Left lung (tissue), 10 donors: ENCODE data around the gene TOMM22. TPM values are rescaled to one million over a fixed set of nuclear protein-coding genes. Genes with fewer than 3 reads are reported as not detected.

Experiments
- ATAC-seq: fragments of 200-7000 bp; cut with Tn5 transposase; one replicate; pipeline ENCODE4 v1.9.1; 2020; ENCODE audit warnings: moderate library complexity
- DNase-seq, 4 donors: peaks; one replicate each; pipeline ENCODE4 v3.0.0-alpha.2; 2013 to 2020
- H3K27ac ChIP-seq, 2 donors: fragments of 200-600 bp; sonication (generic) in 1 of 2; one replicate each; pipeline versions ENCODE4 v1.5.0 to v1.8.0; 2020 to 2021
- H3K27me3 ChIP-seq, 2 donors: fragments of 200-600 bp; sonication (generic) in 1 of 2; one replicate each; pipeline versions ENCODE4 v1.5.0 to v1.8.0; 2020 to 2021
- H3K36me3 ChIP-seq, 2 donors: fragments of 200-600 bp; sonication (generic) in 1 of 2; one replicate each; pipeline versions ENCODE4 v1.5.0 to v1.8.0; 2020 to 2021
- H3K4me1 ChIP-seq, 2 donors: fragments of 200-600 bp; one replicate each; pipeline ENCODE4 v1.8.0; 2021
- H3K4me3 ChIP-seq, 2 donors: fragments of 200-600 bp; sonication (generic) in 1 of 2; one replicate each; pipeline versions ENCODE4 v1.5.0 to v1.8.0; 2020 to 2021; ENCODE audit warnings: mild to moderate bottlenecking in 1 of 2
- H3K9me3 ChIP-seq, 2 donors: fragments of 200-600 bp; sonication (generic) in 1 of 2; one replicate each; pipeline versions ENCODE4 v1.5.0 to v1.8.0; 2020 to 2021
- CTCF ChIP-seq, 2 donors: fragments of 200-600 bp; sonication (generic) in 1 of 2; IDR thresholded peaks; one replicate each; pipeline versions ENCODE4 v1.5.0 to v1.8.0; 2021; ENCODE audit warnings: antibody characterized with exemption in 2 of 2
- intact Hi-C, 2 donors: fragments of 100-400 bp; cut with DNase I; formaldehyde crosslinking; loops; one replicate each; pipeline versions ENCODE4 v1.11.2 to v1.14.2; 2022
- polyA plus RNA-seq, 6 donors: library from polyadenylated mRNA; unstranded; fragments of 120-200 nt; gene quantifications; one replicate each; pipeline ENCODE4 v1.2.1, GENCODE V29; 2013; ENCODE audit not compliant: insufficient read length in 6 of 6
- total RNA-seq, 2 donors: library from RNA; stranded (reverse); fragmentation: NEBNext Ultra II Directional; extraction: Animal tissue kit (Norgen Biotek cat#: 25700); gene quantifications; one replicate each; pipeline ENCODE4 v1.2.1, GENCODE V29; 2021
- donor health status: DM: no; HTN: yes; CAD: no.
- donor health status: DM: no; HTN: no; CAD: no.

TOMM22 gene
- total and polyA plus RNA-seq, 8 donors = 54.3 to 91.3 (median 79.6) TPM

- TF ChIP-seq CTCF (IDR thresholded peaks at IDR 0.05) = no peak
- no peaks in the 10 kb centered on the region for H3K27me3 ChIP-seq
- ATAC-seq (no peak), DNase-seq (peak in 1 of 4 donors; percentile 56)
- H3K4me3 ChIP-seq = no peak overlapping the region
- no peak overlapping the region for H3K27ac ChIP-seq
- peaks cover 4 to 29% of the 10 kb centered on the region in 2 donors for H3K4me1 ChIP-seq
- intact Hi-C loops = no loop called here
- no peaks in the 10 kb centered on the region for H3K9me3 ChIP-seq
- peaks cover 6 to 98% of the 10 kb centered on the region in 2 donors for H3K36me3 ChIP-seq
Measured at GRCh38 chr22:38731703-38732161, 50.0 kb downstream of the TOMM22 start.

- DNase-seq = peak in 1 of 4 donors; percentile 61
- intact Hi-C loops = no loop called here
- no peak for TF ChIP-seq CTCF (IDR thresholded peaks at IDR 0.05)
- no peaks in the 10 kb centered on the region for H3K9me3 ChIP-seq
- H3K36me3 ChIP-seq = peaks cover 6 to 98% of the 10 kb centered on the region in 2 donors
- ATAC-seq = no peak
- H3K27me3 ChIP-seq = no peaks in the 10 kb centered on the region
- no peak overlapping the region for H3K4me3 ChIP-seq
- H3K4me1 ChIP-seq = peaks cover 4 to 29% of the 10 kb centered on the region in 2 donors
- peak overlapping the region in 1 of 2 donors; percentile 50 for H3K27ac ChIP-seq
Measured at GRCh38 chr22:38732251-38732815, 50.6 kb downstream of the TOMM22 start.

- peak; percentile 52 to 77 for TF ChIP-seq CTCF (IDR thresholded peaks at IDR 0.05)
- peak; percentile 63 for ATAC-seq
- DNase-seq = peak in 1 of 4 donors; percentile 85
- H3K27ac ChIP-seq = peak overlapping the region; percentile 19 to 65
- peaks cover 4 to 29% of the 10 kb centered on the region in 2 donors for H3K4me1 ChIP-seq
- H3K9me3 ChIP-seq = no peaks in the 10 kb centered on the region
- intact Hi-C loops = no loop called here
- H3K27me3 ChIP-seq = no peaks in the 10 kb centered on the region
- peaks cover 6 to 98% of the 10 kb centered on the region in 2 donors for H3K36me3 ChIP-seq
- H3K4me3 ChIP-seq = no peak overlapping the region
Measured at GRCh38 chr22:38733329-38733723, 51.6 kb downstream of the TOMM22 start.

GRCh38 chr22:38733724-38734381 lies 52.1 kb downstream of the TOMM22 start:
- intact Hi-C loops = no loop called here
- peaks cover 4 to 29% of the 10 kb centered on the region in 2 donors for H3K4me1 ChIP-seq
- no peak overlapping the region for H3K4me3 ChIP-seq
- ATAC-seq = peak; percentile 54
- peaks cover 6 to 98% of the 10 kb centered on the region in 2 donors for H3K36me3 ChIP-seq
- H3K27ac ChIP-seq = peak overlapping the region in 1 of 2 donors; percentile 65
- H3K9me3 ChIP-seq = no peaks in the 10 kb centered on the region
- TF ChIP-seq CTCF (IDR thresholded peaks at IDR 0.05) = no peak
- H3K27me3 ChIP-seq = no peaks in the 10 kb centered on the region
- DNase-seq = peak in 1 of 4 donors; percentile 57

GRCh38 chr22:38734421-38735100 lies 52.8 kb downstream of the TOMM22 start:
- Histone ChIP-seq H3K36me3 (peaks cover 3 to 98% of the 10 kb centered on the region in 2 donors), H3K4me1 (peaks cover 4 to 29% of the 10 kb centered on the region in 2 donors), H3K27me3 (no peaks in the 10 kb centered on the region), H3K4me3 (no peak overlapping the region), H3K27ac (peak overlapping the region in 1 of 2 donors; percentile 65), H3K9me3 (no peaks in the 10 kb centered on the region)
- ATAC-seq (no peak), DNase-seq (peak in 1 of 4 donors; percentile 51)
- no peak for TF ChIP-seq CTCF (IDR thresholded peaks at IDR 0.05)
- intact Hi-C loops = no loop called here
